H1 (cell line): ENCODE data around the gene RNF130. TPM values are rescaled to one million over a fixed set of nuclear protein-coding genes. Genes with fewer than 3 reads are reported as not detected.

Experiments
- CTCF ChIA-PET: fragments of 300-600 bp; sonication (Branson Sonifier 250); formaldehyde crosslinking; loops from one replicate; lab custom pipeline; 2021; ENCODE audit not compliant: partially characterized antibody; lab: Charles Lee
- POLR2A ChIA-PET: fragments of 300-600 bp; sonication (Branson Sonifier 250); formaldehyde crosslinking; loops from one replicate; lab custom pipeline; 2021; ENCODE audit warnings: inconsistent platforms; ENCODE audit not compliant: partially characterized antibody; lab: Charles Lee
- DNase-seq, 2 experiments: peaks; one replicate each; pipeline versions ENCODE4 v3.0.0 to v3.0.0-alpha.2; 2010 to 2022; ENCODE audit warnings: low spot score in 2 of 2, low read depth in 1 of 2, mixed read lengths in 1 of 2
- FAIRE-seq: peaks from 2 replicates; lab custom pipeline; 2011; peaks lifted over from hg19 to GRCh38; lab: Jason Lieb, UNC
- H2AFZ ChIP-seq: 2 replicates; pipeline ENCODE4 v1.8.1; 2012; ENCODE audit warnings: low read length, inconsistent platforms
- H2AK5ac ChIP-seq: 2 replicates; pipeline ENCODE4 v1.6.1; 2013; ENCODE audit warnings: low read depth, low read length
- H2BK120ac ChIP-seq: replicated peaks from 2 replicates; pipeline ENCODE3; 2013; ENCODE audit warnings: low read depth, low read length, inconsistent platforms
- H2BK12ac ChIP-seq: 2 replicates; pipeline ENCODE4 v1.6.1; 2013; ENCODE audit warnings: low read depth, low read length
- H2BK15ac ChIP-seq: 2 replicates; pipeline ENCODE4 v1.6.1; 2013; ENCODE audit warnings: low read length
- H2BK20ac ChIP-seq: 2 replicates; pipeline ENCODE4 v1.6.1; 2013; ENCODE audit warnings: low read length
- H2BK5ac ChIP-seq: 2 replicates; pipeline ENCODE4 v1.6.1; 2013; ENCODE audit warnings: low read depth, low read length
- H3K14ac ChIP-seq: 2 replicates; pipeline ENCODE4 v1.6.1; 2013; ENCODE audit warnings: inconsistent platforms; ENCODE audit not compliant: insufficient read length
- H3K18ac ChIP-seq: 2 replicates; pipeline ENCODE4 v1.6.1; 2013; ENCODE audit warnings: low read length; ENCODE audit errors: extremely low read depth
- H3K23ac ChIP-seq: 2 replicates; pipeline ENCODE4 v1.6.1; 2013; ENCODE audit warnings: inconsistent platforms; ENCODE audit not compliant: insufficient read length
- H3K23me2 ChIP-seq: 2 replicates; pipeline ENCODE4 v1.6.1; 2013; ENCODE audit warnings: low read depth, low read length
- H3K27ac ChIP-seq: 2 replicates; pipeline ENCODE4 v1.6.1; 2011; ENCODE audit warnings: low read depth, low read length, inconsistent platforms
- H3K27me3 ChIP-seq, 4 experiments: replicated peaks in 1 of 4; 1 replicate in 1 of 4; 2 replicates in 3 of 4; pipeline versions ENCODE4 v1.6.1 to v1.8.1; 2011 to 2013; ENCODE audit warnings: low read length in 3 of 4, mild to moderate bottlenecking in 3 of 4, inconsistent platforms in 2 of 4, mixed read lengths in 2 of 4, moderate library complexity in 1 of 4; ENCODE audit not compliant: control insufficient read depth in 3 of 4, insufficient read depth in 3 of 4; ENCODE audit errors: extremely low read depth in 1 of 4
- H3K36me3 ChIP-seq, 4 experiments: 2 replicates each; pipeline versions ENCODE4 v1.6.1 to v1.8.1; 2011 to 2013; ENCODE audit warnings: mild to moderate bottlenecking in 4 of 4, low read length in 3 of 4, moderate library complexity in 2 of 4, control low read depth in 1 of 4, inconsistent platforms in 1 of 4; ENCODE audit not compliant: insufficient read depth in 4 of 4, control insufficient read depth in 2 of 4
- H3K4ac ChIP-seq: replicated peaks from 2 replicates; pipeline ENCODE3; 2013; ENCODE audit warnings: low read length, low read depth, mixed read lengths, inconsistent platforms; ENCODE audit not compliant: insufficient read length
- H3K4me1 ChIP-seq, 4 experiments: replicated peaks in 1 of 4; 1 replicate in 1 of 4; 2 replicates in 3 of 4; pipeline versions ENCODE4 v1.6.1 to v1.8.1; 2011 to 2013; ENCODE audit warnings: low read length in 3 of 4, inconsistent platforms in 2 of 4, mixed read lengths in 1 of 4; ENCODE audit not compliant: insufficient read depth in 4 of 4, control insufficient read depth in 3 of 4
- H3K4me2 ChIP-seq, 2 experiments: 2 replicates each; pipeline versions ENCODE4 v1.6.1 to v1.8.1; 2011 to 2013; ENCODE audit warnings: low read depth in 2 of 2, low read length in 2 of 2, control low read depth in 1 of 2, inconsistent platforms in 1 of 2, mild to moderate bottlenecking in 1 of 2; ENCODE audit not compliant: insufficient read depth in 1 of 2
- H3K4me3 ChIP-seq, 4 experiments: fragments of 200-600, 300-600 bp in 1 of 4; sonication (generic), shearing (Covaris generic), sonication (Bioruptor Twin) in 1 of 4; 2 replicates each; pipeline versions ENCODE4 v1.5.1 to v1.8.1; 2011 to 2016; ENCODE audit warnings: low read length in 4 of 4, low read depth in 3 of 4, control low read depth in 2 of 4, inconsistent platforms in 2 of 4, mild to moderate bottlenecking in 2 of 4, mixed read lengths in 1 of 4, moderate library complexity in 1 of 4; ENCODE audit not compliant: insufficient read depth in 2 of 4; ENCODE audit errors: extremely low read depth in 1 of 4
- H3K56ac ChIP-seq: replicated peaks from 2 replicates; pipeline ENCODE3; 2013; ENCODE audit warnings: low read depth, mild to moderate bottlenecking, mixed read lengths, low read length, inconsistent platforms; ENCODE audit not compliant: insufficient read length
- H3K79me1 ChIP-seq: 2 replicates; pipeline ENCODE4 v1.6.1; 2013; ENCODE audit warnings: low read depth, low read length, control low read depth
- H3K79me2 ChIP-seq, 2 experiments: 2 replicates each; pipeline versions ENCODE4 v1.6.1 to v1.8.1; 2012 to 2013; ENCODE audit warnings: low read length in 2 of 2, mild to moderate bottlenecking in 2 of 2, inconsistent platforms in 1 of 2; ENCODE audit not compliant: insufficient read depth in 2 of 2, control insufficient read depth in 1 of 2
- H3K9ac ChIP-seq, 4 experiments: replicated peaks in 1 of 4; 1 replicate in 1 of 4; 2 replicates in 3 of 4; pipeline versions ENCODE4 v1.6.1 to v1.8.1; 2011 to 2013; ENCODE audit warnings: low read depth in 3 of 4, low read length in 3 of 4, control low read depth in 2 of 4, mild to moderate bottlenecking in 2 of 4, moderate library complexity in 2 of 4, inconsistent platforms in 1 of 4; ENCODE audit errors: extremely low read depth in 1 of 4
- H3K9me3 ChIP-seq, 2 experiments: 2 replicates each; pipeline versions ENCODE4 v1.6.1 to v1.8.1; 2012 to 2013; ENCODE audit warnings: mild to moderate bottlenecking in 2 of 2, moderate library complexity in 2 of 2, control low read depth in 1 of 2, inconsistent platforms in 1 of 2, low read depth in 1 of 2, low read length in 1 of 2, mixed read lengths in 1 of 2; ENCODE audit not compliant: insufficient read depth in 2 of 2
- H4K20me1 ChIP-seq, 2 experiments: replicated peaks in 1 of 2; 2 replicates each; pipeline versions ENCODE3 to v1.8.1; 2011 to 2013; ENCODE audit warnings: inconsistent platforms in 2 of 2, low read length in 2 of 2, mild to moderate bottlenecking in 1 of 2; ENCODE audit not compliant: insufficient read depth in 2 of 2, control insufficient read depth in 1 of 2
- H4K5ac ChIP-seq: 2 replicates; pipeline ENCODE4 v1.6.1; 2013; ENCODE audit warnings: low read length, low read depth, mixed read lengths, inconsistent platforms; ENCODE audit not compliant: insufficient read length
- H4K8ac ChIP-seq: 2 replicates; pipeline ENCODE4 v1.8.0; 2013; ENCODE audit warnings: mild to moderate bottlenecking, moderate library complexity, low read length, inconsistent platforms; ENCODE audit not compliant: insufficient read depth; ENCODE audit errors: extremely low read depth
- H4K91ac ChIP-seq: replicated peaks from 2 replicates; pipeline ENCODE3; 2013; ENCODE audit warnings: low read length, mixed read lengths, inconsistent platforms; ENCODE audit not compliant: insufficient read length
- CTBP2 ChIP-seq: IDR thresholded peaks from 2 replicates; pipeline ENCODE4 v1.7.0; 2011; ENCODE audit warnings: borderline replicate concordance, mild to moderate bottlenecking, moderate library complexity, mixed read lengths, low read length; ENCODE audit not compliant: insufficient read depth, insufficient read length
- WGBS, 2 experiments: shearing (Covaris generic) in 1 of 2; methylation state at CpG; one replicate each; pipeline versions ENCODE4 v1.1.6 to v1.1.7; 2013 to 2015; ENCODE audit warnings: low lambda C conversion rate in 2 of 2, mixed read lengths in 2 of 2, inconsistent platforms in 1 of 2, low coverage in 1 of 2, missing lambda C conversion rate in 1 of 2; ENCODE audit not compliant: insufficient replicate concordance in 2 of 2, insufficient coverage in 1 of 2, insufficient read length in 1 of 2; ENCODE audit errors: extremely low coverage in 1 of 2, missing lambda C conversion rate in 1 of 2; 5-methylcytosine and 5-hydroxymethylcytosine counted together
- polyA plus RNA-seq, 7 experiments: library from polyadenylated mRNA; depleted of rRNA in 3 of 7; stranded (reverse) in 5 of 7; unstranded in 2 of 7; fragments of >200 nt in 5 of 7; fragments of 200-250 nt in 2 of 7; gene quantifications; 1 replicate in 5 of 7; 2 replicates in 1 of 7; 4 replicates in 1 of 7; pipeline versions ENCODE4 v1.2.1 to v1.2.3, GENCODE V29; 2011 to 2013; ENCODE audit warnings: missing spikeins in 2 of 7, mixed read lengths in 2 of 7
- total RNA-seq: library from RNA; stranded (reverse); fragmentation: NEBNext Ultra II Directional; extraction: Animal tissue kit (Norgen Biotek cat#: 25700); gene quantifications from 2 replicates; pipeline ENCODE4 v1.2.1, GENCODE V29; 2021

RNF130 gene
- total and polyA plus RNA-seq, 2 of the 8 experiments (the other 6 are each of a cell fraction or from before 2014, with no cell fraction given), result 65.1 to 70.0 TPM

- no peak overlapping the region for H3K23ac ChIP-seq
- FAIRE-seq (no peak), DNase-seq (no peak)
- no peak overlapping the region for H2BK15ac ChIP-seq
- H4K5ac ChIP-seq, result no peak overlapping the region
- H3K4me1 ChIP-seq, result peaks cover 16 to 29% (median 20%) of the 10 kb centered on the region in 4 experiments
- 0 out of 2 replicates have a peak, but pooled peaks cover 2% of the 10 kb centered on the region for H3K23me2 ChIP-seq
- H4K8ac ChIP-seq, result no peak overlapping the region
- H2AK5ac ChIP-seq, result no peak overlapping the region
- CTCF ChIA-PET, result no interaction called here
- no peak overlapping the region for H3K56ac ChIP-seq
- 89% methylated on average over 8 of the region's 8 CpGs; no CpG with 5 or more reads in 1 of the 2 experiments for WGBS, 2 experiments
- H3K4me2 ChIP-seq, result no peak overlapping the region
- peak overlapping the region; percentile 42; the same call in 1 of the 2 replicates for H3K18ac ChIP-seq
- H2AFZ ChIP-seq, result no peak overlapping the region
- H3K79me2 ChIP-seq, result no peaks in the 10 kb centered on the region
- H2BK5ac ChIP-seq, result no peak overlapping the region
- H3K9me3 ChIP-seq, result no peaks in the 10 kb centered on the region
- H2BK20ac ChIP-seq, result no peak overlapping the region
- H3K4me3 ChIP-seq, result no peak overlapping the region
- H3K36me3 ChIP-seq, result no peaks in the 10 kb centered on the region
- no peak overlapping the region for H3K27ac ChIP-seq
- H3K79me1 ChIP-seq, result no peaks in the 10 kb centered on the region
- no peak overlapping the region for H2BK120ac ChIP-seq
- TF ChIP-seq CTBP2, result no peak
- no peak overlapping the region for H4K91ac ChIP-seq
- POLR2A ChIA-PET, result interaction anchor here (3.9 kb wide), 1 partner anchor 18 kb away, joined by 25 read pairs; the partner anchor contains the start of gene RNF130
- no peak overlapping the region for H3K14ac ChIP-seq
- no peak overlapping the region for H3K4ac ChIP-seq
- no peaks in the 10 kb centered on the region for H3K27me3 ChIP-seq
- no peaks in the 10 kb centered on the region for H4K20me1 ChIP-seq
- no peak overlapping the region for H3K9ac ChIP-seq
- peak overlapping the region; percentile 70; the same call in 1 of the 2 replicates for H2BK12ac ChIP-seq
These were observed 17.0 kb upstream of the RNF130 start for GRCh38 chr5:180088561-180088960.
